Hypothalamus (tissue), 51 donors: ENCODE results near the gene SSBP1.
A peak's percentile ranks its signal among the peaks of the same experiment; 100 is the strongest.
"Not testable (repeated sequence)": the region's sequence is repeated elsewhere in the genome, so short reads cannot be mapped to it uniquely, and the experiment has no call there.

Experiments used
- DNase-seq, 51 donors: peaks; one replicate each; lab custom pipeline; 2025; lab: John Stamatoyannopoulos, UW

Gene SSBP1

GRCh38 chr7:141754939-141755338 lies 16.8 kb downstream of the SSBP1 start:
- DNase-seq, result no peak

- no peak for DNase-seq
These were observed 25.6 kb downstream of the SSBP1 start, which contains the start of gene TAS2R3 for GRCh38 chr7:141763797-141764196. Gene TAS2R3 (plus strand): TSS chr7:141764097. CDS start chr7:141764159, 62 bp downstream.

DNA sequence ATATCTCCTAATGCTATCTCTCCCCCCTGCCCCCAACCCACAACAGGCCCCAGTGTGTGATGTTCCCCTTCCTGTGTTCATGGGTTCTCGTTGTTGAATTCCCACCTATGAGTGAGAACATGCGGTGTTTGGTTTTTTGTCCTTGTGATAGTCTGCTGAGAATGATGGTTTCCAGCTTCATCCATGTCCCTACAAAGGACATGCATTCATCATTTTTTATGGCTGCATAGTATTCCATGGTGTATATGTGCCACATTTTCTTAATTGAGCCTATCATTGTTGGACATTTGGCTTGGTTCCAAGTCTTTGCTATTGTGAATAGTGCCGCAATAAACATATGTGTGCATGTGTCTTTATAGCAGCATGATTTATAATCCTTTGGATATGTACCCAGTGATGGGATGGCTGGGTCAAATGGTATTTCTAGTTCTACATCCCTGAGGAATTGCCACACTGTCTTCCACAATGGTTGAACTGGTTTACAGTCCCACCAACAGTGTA lies 32.0 kb downstream of the SSBP1 start:
- not testable (repeated sequence) for DNase-seq

DNA sequence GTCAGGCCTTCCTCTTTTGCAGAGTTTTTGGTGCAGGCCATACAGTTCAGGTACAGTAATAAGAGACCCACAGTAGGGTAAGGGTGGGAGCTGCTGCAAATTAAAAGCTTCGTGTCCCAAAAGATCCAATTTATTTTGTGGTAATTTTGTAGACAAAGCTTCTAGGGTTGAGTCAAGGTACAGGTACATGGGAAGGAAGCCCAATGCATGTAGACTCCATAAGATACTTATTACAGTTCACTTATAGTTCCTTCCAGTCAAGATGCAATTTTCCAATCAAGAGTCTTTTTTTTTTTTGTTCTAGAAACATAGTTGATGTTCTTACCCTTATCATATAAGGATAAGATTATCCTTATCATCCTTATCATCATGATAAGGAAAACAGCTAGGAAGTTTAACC lies 38.2 kb downstream of the SSBP1 start, which contains the start of gene TAS2R4:
TAS2R4 (plus strand) TSS at position 301 of the 400 bp plus-strand sequence. CDS start 1,815 bp downstream, outside the sequence.
- DNase-seq, result no peak

GRCh38 chr7:141785706-141786552 lies 47.8 kb downstream of the SSBP1 start:
- DNase-seq, result peak in 15 of 51 donors; percentile 1 to 63 (median 11)

- no peak for DNase-seq
These were observed 50.1 kb downstream of the SSBP1 start for GRCh38 chr7:141788296-141788695.

DNA sequence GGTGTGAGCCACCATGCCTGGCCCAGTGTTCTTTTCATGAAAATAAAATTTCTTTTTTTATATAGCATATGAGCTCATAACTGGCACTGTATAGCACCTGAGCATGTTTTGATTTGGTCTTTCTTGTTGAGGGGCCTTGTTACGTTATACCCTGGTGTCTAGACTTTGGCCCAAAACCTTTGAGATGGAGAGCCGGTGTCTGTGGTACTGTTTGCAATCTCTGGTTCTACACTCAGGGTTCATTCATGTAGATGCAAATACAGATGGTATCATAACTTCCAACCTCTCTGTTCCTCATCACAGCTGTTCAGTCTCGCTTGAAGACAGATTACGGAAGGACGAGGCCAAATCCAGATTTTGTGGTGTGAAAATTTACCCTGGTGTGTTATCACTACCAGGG lies 51.8 kb downstream of the SSBP1 start, which contains the start of gene TAS2R5:
TAS2R5 (plus strand) TSS at position 301 of the 400 bp plus-strand sequence. CDS start 145 bp downstream, outside the sequence.
- no peak for DNase-seq

GRCh38 chr7:141792526-141792925 lies 54.4 kb downstream of the SSBP1 start:
- peak in 1 of 51 donors; percentile 13 for DNase-seq
